H9 (cell line): ENCODE data around the gene PLA2G15. TPM values are rescaled to one million over a fixed set of nuclear protein-coding genes. Genes with fewer than 3 reads are reported as not detected.

ENCODE experiments used
- DNase-seq: peaks from one replicate; pipeline ENCODE4 v3.0.0-alpha.2; 2017
- H2AFZ ChIP-seq: one replicate; pipeline ENCODE4 v1.6.1; 2013; ENCODE audit warnings: mild to moderate bottlenecking, low read length, control low read depth, moderate library complexity
- H2AK5ac ChIP-seq: 2 replicates; pipeline ENCODE4 v1.6.1; 2013; ENCODE audit warnings: low read length, control low read depth, mixed read lengths; ENCODE audit not compliant: insufficient read length
- H2BK120ac ChIP-seq: one replicate; pipeline ENCODE4 v1.6.1; 2013; ENCODE audit warnings: low read depth, mild to moderate bottlenecking, low read length, control low read depth, inconsistent platforms; ENCODE audit not compliant: poor library complexity, severe bottlenecking
- H2BK12ac ChIP-seq: 2 replicates; pipeline ENCODE4 v1.6.1; 2013; ENCODE audit warnings: low read length, control low read depth, mixed read lengths, low read depth; ENCODE audit not compliant: insufficient read length
- H2BK15ac ChIP-seq: 2 replicates; pipeline ENCODE4 v1.6.1; 2013; ENCODE audit warnings: low read depth, low read length, control low read depth
- H2BK20ac ChIP-seq: one replicate; pipeline ENCODE4 v1.6.1; 2013; ENCODE audit warnings: low read depth, mild to moderate bottlenecking, low read length, control low read depth, inconsistent platforms; ENCODE audit not compliant: poor library complexity, severe bottlenecking
- H2BK5ac ChIP-seq: 2 replicates; pipeline ENCODE4 v1.6.1; 2013; ENCODE audit warnings: low read length, control low read depth, mixed read lengths; ENCODE audit not compliant: insufficient read length
- H3K14ac ChIP-seq: 2 replicates; pipeline ENCODE4 v1.6.1; 2013; ENCODE audit warnings: low read length, control low read depth; ENCODE audit not compliant: insufficient read depth
- H3K18ac ChIP-seq: 2 replicates; pipeline ENCODE4 v1.6.1; 2013; ENCODE audit warnings: low read depth, mild to moderate bottlenecking, mixed read lengths, low read length, control low read depth; ENCODE audit not compliant: insufficient read length
- H3K23ac ChIP-seq: 2 replicates; pipeline ENCODE4 v1.6.1; 2013; ENCODE audit warnings: low read length, control low read depth, mixed read lengths, low read depth; ENCODE audit not compliant: insufficient read length
- H3K23me2 ChIP-seq: 2 replicates; pipeline ENCODE4 v1.6.1; 2013; ENCODE audit warnings: low read depth, mild to moderate bottlenecking, mixed read lengths, low read length, control low read depth; ENCODE audit not compliant: insufficient read length, poor library complexity, severe bottlenecking
- H3K27ac ChIP-seq: 2 replicates; pipeline ENCODE4 v1.5.1; 2013; ENCODE audit warnings: low read length, control low read depth, mixed read lengths, low read depth; ENCODE audit not compliant: insufficient read length
- H3K27me3 ChIP-seq: 2 replicates; pipeline ENCODE4 v1.6.1; 2013; ENCODE audit warnings: low read length, control low read depth, inconsistent platforms; ENCODE audit not compliant: insufficient read depth
- H3K4ac ChIP-seq: 2 replicates; pipeline ENCODE4 v1.6.1; 2013; ENCODE audit warnings: low read depth, mild to moderate bottlenecking, control low read depth, inconsistent platforms, low read length, moderate library complexity
- H3K4me1 ChIP-seq: 2 replicates; pipeline ENCODE4 v1.6.1; 2013; ENCODE audit warnings: low read length, control low read depth, inconsistent platforms; ENCODE audit not compliant: insufficient read depth
- H3K4me2 ChIP-seq: 2 replicates; pipeline ENCODE4 v1.6.1; 2013; ENCODE audit warnings: low read length, control low read depth, mixed read lengths; ENCODE audit not compliant: insufficient read length, insufficient read depth
- H3K56ac ChIP-seq: 2 replicates; pipeline ENCODE4 v1.6.1; 2013; ENCODE audit warnings: low read depth, mild to moderate bottlenecking, mixed read lengths, low read length, control low read depth; ENCODE audit not compliant: insufficient read length
- H3K79me1 ChIP-seq: 2 replicates; pipeline ENCODE4 v1.6.1; 2013; ENCODE audit warnings: low read depth, mild to moderate bottlenecking, moderate library complexity, low read length, control low read depth, inconsistent platforms; ENCODE audit not compliant: insufficient read depth, poor library complexity, severe bottlenecking
- H3K79me2 ChIP-seq: 2 replicates; pipeline ENCODE4 v1.6.1; 2013; ENCODE audit warnings: low read length, control low read depth, inconsistent platforms; ENCODE audit not compliant: insufficient read depth
- H3K9ac ChIP-seq: 2 replicates; pipeline ENCODE4 v1.6.1; 2013; ENCODE audit warnings: low read length, control low read depth, mixed read lengths; ENCODE audit not compliant: insufficient read length; ENCODE audit errors: extremely low read depth
- H3K9me3 ChIP-seq: one replicate; pipeline ENCODE4 v1.6.1; 2013; ENCODE audit warnings: low read depth, low read length, inconsistent platforms; ENCODE audit not compliant: control insufficient read depth
- H3T11ph ChIP-seq: one replicate; pipeline ENCODE4 v1.6.1; 2013; ENCODE audit warnings: mild to moderate bottlenecking, low read length, control low read depth, inconsistent platforms
- H4K20me1 ChIP-seq: one replicate; pipeline ENCODE4 v1.6.1; 2013; ENCODE audit not compliant: control insufficient read depth, insufficient read length, insufficient read depth
- H4K5ac ChIP-seq: 2 replicates; pipeline ENCODE4 v1.6.1; 2013; ENCODE audit warnings: low read depth, mild to moderate bottlenecking, mixed read lengths, low read length, control low read depth; ENCODE audit not compliant: insufficient read length
- H4K8ac ChIP-seq: replicated peaks from 2 replicates; pipeline ENCODE4 v1.6.1; 2013; ENCODE audit warnings: low read length, control low read depth, mixed read lengths, low read depth; ENCODE audit not compliant: insufficient read length
- H4K91ac ChIP-seq: 2 replicates; pipeline ENCODE4 v1.6.1; 2013; ENCODE audit warnings: low read depth, mild to moderate bottlenecking, moderate library complexity, mixed read lengths, low read length, control low read depth; ENCODE audit not compliant: insufficient read length
- H3K27ac Mint-ChIP-seq, 3 experiments: 2 replicates in 2 of 3; 3 replicates in 1 of 3; pipeline ENCODE4 v1.8.0; 2020 to 2021; ENCODE audit warnings: mixed read lengths in 3 of 3, mild to moderate bottlenecking in 1 of 3, moderate library complexity in 1 of 3
- H3K27me3 Mint-ChIP-seq: 2 replicates; pipeline ENCODE4 v1.8.0; 2021; ENCODE audit warnings: low read depth, mild to moderate bottlenecking, moderate library complexity, mixed read lengths
- H3K36me3 Mint-ChIP-seq, 3 experiments: 2 replicates in 2 of 3; 3 replicates in 1 of 3; pipeline ENCODE4 v1.8.0; 2020 to 2021; ENCODE audit warnings: low read depth in 3 of 3, mixed read lengths in 3 of 3; ENCODE audit not compliant: insufficient read depth in 1 of 3
- H3K4me1 Mint-ChIP-seq, 2 experiments: 2 replicates each; pipeline ENCODE4 v1.8.0; 2020; ENCODE audit warnings: mixed read lengths in 2 of 2
- H3K4me3 Mint-ChIP-seq, 2 experiments: 2 replicates in 1 of 2; 3 replicates in 1 of 2; pipeline ENCODE4 v1.8.0; 2020 to 2021; ENCODE audit warnings: mild to moderate bottlenecking in 2 of 2, mixed read lengths in 2 of 2, moderate library complexity in 1 of 2
- H3K9me3 Mint-ChIP-seq, 2 experiments: 2 replicates in 1 of 2; 3 replicates in 1 of 2; pipeline ENCODE4 v1.8.0; 2020; ENCODE audit warnings: mild to moderate bottlenecking in 2 of 2, mixed read lengths in 2 of 2, moderate library complexity in 1 of 2
- WGBS: extraction: QIAGEN DNeasy Blood & Tissue Kit; methylation state at CpG from one replicate; pipeline ENCODE4 v1.1.7; 2013; ENCODE audit warnings: missing lambda C conversion rate, low lambda C conversion rate, mixed read lengths; ENCODE audit not compliant: insufficient read length; ENCODE audit errors: extremely low coverage; 5-methylcytosine and 5-hydroxymethylcytosine counted together
- total RNA-seq: library from RNA; stranded (reverse); gene quantifications from 2 replicates; pipeline ENCODE4 v1.2.1, GENCODE V29; 2021
- TF ChIP-seq, protein P1 (sequence below): fragments of 200-600 bp; sonication (generic); conservative IDR thresholded peaks from 3 replicates; pipeline ENCODE4 v1.8.0; 2021; ENCODE audit warnings: antibody characterized with exemption, mild to moderate bottlenecking

The PLA2G15 gene
- total RNA-seq, 1 experiment from 2014 or later: 11.0 TPM

DNA sequence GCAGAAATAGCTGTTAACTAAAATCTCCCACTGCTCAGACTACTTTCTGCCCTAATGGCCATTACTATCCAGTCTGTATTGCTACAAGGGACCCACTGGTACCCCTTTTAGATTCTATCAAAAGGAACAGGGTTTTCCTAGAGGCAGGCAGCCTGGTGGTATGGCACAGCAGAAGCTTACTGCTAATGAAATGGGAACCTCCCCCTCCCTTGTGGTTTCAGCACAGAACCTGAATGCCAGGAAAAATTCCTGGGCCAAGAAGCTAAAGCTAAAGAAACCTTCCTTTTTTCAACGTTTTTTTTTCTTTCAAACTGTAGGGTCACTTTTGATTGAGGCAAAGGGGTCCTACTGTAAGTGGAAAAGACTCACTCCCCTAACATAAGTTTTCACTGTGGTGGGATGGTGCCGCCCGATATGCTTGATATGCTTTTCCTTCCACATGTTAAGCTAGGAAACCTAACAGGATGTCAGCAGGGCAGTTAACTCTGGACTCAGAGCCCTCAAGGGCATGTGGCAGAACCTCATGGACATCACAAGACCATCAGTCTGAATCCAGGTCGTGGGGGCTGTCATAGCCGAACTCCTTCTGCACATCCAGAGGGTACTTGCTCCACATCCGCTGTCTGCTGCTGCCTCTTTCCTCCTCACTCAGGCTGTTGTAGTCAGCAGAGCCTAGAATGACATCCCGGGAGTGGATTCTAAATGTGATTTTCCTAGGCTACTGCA, 55.7 kb downstream of the PLA2G15 start:
- H3K4ac ChIP-seq: no peak overlapping the region
- no peaks in the 10 kb centered on the region for H3K9me3 ChIP-seq
- no peak overlapping the region for H3K9ac ChIP-seq
- H4K8ac ChIP-seq: no peak overlapping the region
- no peak overlapping the region for H3K27ac ChIP-seq
- H3K4me1 ChIP-seq: no peaks in the 10 kb centered on the region
- DNase-seq: no peak
- no peak overlapping the region for H3K56ac ChIP-seq
- H4K91ac ChIP-seq: no peak overlapping the region
- no peaks in the 10 kb centered on the region; the same call in 1 of the 2 replicates for H3K79me2 ChIP-seq
- Mint-ChIP-seq H3K4me1 (0 out of 4 replicates have a peak, but pooled peaks cover 0 to 2% of the 10 kb centered on the region in 2 experiments), H3K27ac (no peak overlapping the region), H3K9me3 (no peaks in the 10 kb centered on the region), H3K4me3 (no peak overlapping the region), H3K27me3 (no peaks in the 10 kb centered on the region), H3K36me3 (peaks cover 30 to 90% (median 73%) of the 10 kb centered on the region in 3 experiments; a peak in 6 of 7 replicates)
- H2BK5ac ChIP-seq: no peak overlapping the region
- H3K27me3 ChIP-seq: no peaks in the 10 kb centered on the region
- H2AK5ac ChIP-seq: no peak overlapping the region
- no peak overlapping the region for H3K14ac ChIP-seq
- TF ChIP-seq, protein P1, sequence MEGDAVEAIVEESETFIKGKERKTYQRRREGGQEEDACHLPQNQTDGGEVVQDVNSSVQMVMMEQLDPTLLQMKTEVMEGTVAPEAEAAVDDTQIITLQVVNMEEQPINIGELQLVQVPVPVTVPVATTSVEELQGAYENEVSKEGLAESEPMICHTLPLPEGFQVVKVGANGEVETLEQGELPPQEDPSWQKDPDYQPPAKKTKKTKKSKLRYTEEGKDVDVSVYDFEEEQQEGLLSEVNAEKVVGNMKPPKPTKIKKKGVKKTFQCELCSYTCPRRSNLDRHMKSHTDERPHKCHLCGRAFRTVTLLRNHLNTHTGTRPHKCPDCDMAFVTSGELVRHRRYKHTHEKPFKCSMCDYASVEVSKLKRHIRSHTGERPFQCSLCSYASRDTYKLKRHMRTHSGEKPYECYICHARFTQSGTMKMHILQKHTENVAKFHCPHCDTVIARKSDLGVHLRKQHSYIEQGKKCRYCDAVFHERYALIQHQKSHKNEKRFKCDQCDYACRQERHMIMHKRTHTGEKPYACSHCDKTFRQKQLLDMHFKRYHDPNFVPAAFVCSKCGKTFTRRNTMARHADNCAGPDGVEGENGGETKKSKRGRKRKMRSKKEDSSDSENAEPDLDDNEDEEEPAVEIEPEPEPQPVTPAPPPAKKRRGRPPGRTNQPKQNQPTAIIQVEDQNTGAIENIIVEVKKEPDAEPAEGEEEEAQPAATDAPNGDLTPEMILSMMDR: no peak
- no peak overlapping the region for H2BK12ac ChIP-seq
- H3T11ph ChIP-seq: no peak overlapping the region
- no CpG with 5 or more reads among the region's 7 CpGs for WGBS
- no peak overlapping the region for H4K5ac ChIP-seq
- no peak overlapping the region for H2AFZ ChIP-seq
- H3K4me2 ChIP-seq: no peak overlapping the region
- no peak overlapping the region for H2BK15ac ChIP-seq
- no peaks in the 10 kb centered on the region for H4K20me1 ChIP-seq
- no peak overlapping the region for H3K18ac ChIP-seq
- H2BK20ac ChIP-seq: no peak overlapping the region
- no peak overlapping the region for H3K23ac ChIP-seq
- H3K23me2 ChIP-seq: no peaks in the 10 kb centered on the region
- no peaks in the 10 kb centered on the region for H3K79me1 ChIP-seq
- H2BK120ac ChIP-seq: no peak overlapping the region
